Measurements from ENCODE around the gene MRTO4. TPM values are rescaled to one million over a fixed set of nuclear protein-coding genes. Genes with fewer than 3 reads are reported as not detected.
A peak's percentile ranks its signal among the peaks of the same experiment; 100 is the strongest.

Gene MRTO4
- total and polyA plus RNA-seq, 2 of the 13 experiments (the other 11 are each of a cell fraction or from before 2014, with no cell fraction given): 28.1 to 59.2 TPM

DNA sequence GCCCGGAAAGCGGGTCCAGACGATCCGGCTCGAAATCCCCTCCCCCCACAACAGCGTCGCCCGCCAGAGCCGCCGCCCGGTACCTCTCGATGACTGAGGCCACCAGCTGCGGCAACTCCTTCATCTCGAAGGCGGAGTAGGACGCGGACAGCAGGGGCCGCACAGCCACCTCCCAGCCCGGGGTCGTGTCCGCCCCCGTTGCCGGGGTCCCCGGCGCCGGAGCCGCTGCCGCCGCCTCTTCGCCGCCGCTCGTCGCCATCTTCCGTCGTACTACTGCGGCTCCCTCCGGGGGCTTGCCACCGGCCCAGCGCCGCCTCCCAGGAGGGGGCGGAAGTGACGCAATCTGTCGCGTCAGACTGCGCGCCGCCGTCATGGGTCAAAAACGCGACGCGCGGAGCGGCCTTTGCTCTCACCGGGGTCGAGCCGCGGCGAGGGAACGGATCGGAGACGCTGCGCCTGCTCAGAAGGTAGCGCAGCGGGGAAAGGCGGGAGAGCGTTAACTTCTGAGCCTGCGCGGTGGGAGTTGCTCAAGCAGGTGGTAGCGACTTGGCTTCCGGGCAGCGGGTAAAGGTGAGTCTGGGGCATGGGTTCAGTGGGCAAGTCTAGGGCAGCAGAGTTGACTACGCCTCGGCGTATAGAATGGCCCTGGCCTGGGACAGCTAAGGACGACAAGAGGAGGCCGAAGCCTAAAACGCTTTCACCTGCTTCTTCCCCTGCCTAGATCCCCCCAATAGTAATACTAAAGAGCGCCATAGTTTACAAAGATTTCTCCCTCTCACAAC lies 41.4 kb upstream of the MRTO4 start, which contains the start of gene UBR4 (continued):
- TF ChIP-seq, protein P1, sequence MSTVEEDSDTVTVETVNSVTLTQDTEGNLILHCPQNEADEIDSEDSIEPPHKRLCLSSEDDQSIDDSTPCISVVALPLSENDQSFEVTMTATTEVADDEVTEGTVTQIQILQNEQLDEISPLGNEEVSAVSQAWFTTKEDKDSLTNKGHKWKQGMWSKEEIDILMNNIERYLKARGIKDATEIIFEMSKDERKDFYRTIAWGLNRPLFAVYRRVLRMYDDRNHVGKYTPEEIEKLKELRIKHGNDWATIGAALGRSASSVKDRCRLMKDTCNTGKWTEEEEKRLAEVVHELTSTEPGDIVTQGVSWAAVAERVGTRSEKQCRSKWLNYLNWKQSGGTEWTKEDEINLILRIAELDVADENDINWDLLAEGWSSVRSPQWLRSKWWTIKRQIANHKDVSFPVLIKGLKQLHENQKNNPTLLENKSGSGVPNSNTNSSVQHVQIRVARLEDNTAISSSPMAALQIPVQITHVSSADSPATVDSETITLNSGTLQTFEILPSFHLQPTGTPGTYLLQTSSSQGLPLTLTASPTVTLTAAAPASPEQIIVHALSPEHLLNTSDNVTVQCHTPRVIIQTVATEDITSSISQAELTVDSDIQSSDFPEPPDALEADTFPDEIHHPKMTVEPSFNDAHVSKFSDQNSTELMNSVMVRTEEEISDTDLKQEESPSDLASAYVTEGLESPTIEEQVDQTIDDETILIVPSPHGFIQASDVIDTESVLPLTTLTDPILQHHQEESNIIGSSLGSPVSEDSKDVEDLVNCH (CRISPR knock-in tag; IDR thresholded peaks at IDR 0.05): no peak
- TF ChIP-seq, protein P2, sequence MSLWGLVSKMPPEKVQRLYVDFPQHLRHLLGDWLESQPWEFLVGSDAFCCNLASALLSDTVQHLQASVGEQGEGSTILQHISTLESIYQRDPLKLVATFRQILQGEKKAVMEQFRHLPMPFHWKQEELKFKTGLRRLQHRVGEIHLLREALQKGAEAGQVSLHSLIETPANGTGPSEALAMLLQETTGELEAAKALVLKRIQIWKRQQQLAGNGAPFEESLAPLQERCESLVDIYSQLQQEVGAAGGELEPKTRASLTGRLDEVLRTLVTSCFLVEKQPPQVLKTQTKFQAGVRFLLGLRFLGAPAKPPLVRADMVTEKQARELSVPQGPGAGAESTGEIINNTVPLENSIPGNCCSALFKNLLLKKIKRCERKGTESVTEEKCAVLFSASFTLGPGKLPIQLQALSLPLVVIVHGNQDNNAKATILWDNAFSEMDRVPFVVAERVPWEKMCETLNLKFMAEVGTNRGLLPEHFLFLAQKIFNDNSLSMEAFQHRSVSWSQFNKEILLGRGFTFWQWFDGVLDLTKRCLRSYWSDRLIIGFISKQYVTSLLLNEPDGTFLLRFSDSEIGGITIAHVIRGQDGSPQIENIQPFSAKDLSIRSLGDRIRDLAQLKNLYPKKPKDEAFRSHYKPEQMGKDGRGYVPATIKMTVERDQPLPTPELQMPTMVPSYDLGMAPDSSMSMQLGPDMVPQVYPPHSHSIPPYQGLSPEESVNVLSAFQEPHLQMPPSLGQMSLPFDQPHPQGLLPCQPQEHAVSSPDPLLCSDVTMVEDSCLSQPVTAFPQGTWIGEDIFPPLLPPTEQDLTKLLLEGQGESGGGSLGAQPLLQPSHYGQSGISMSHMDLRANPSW (CRISPR knock-in tag; IDR thresholded peaks at IDR 0.05; ENCODE audit: borderline replicate concordance): 0 out of 2 replicates have a peak, but pooled peaks have one; percentile 57
- TF ChIP-seq, protein P3, sequence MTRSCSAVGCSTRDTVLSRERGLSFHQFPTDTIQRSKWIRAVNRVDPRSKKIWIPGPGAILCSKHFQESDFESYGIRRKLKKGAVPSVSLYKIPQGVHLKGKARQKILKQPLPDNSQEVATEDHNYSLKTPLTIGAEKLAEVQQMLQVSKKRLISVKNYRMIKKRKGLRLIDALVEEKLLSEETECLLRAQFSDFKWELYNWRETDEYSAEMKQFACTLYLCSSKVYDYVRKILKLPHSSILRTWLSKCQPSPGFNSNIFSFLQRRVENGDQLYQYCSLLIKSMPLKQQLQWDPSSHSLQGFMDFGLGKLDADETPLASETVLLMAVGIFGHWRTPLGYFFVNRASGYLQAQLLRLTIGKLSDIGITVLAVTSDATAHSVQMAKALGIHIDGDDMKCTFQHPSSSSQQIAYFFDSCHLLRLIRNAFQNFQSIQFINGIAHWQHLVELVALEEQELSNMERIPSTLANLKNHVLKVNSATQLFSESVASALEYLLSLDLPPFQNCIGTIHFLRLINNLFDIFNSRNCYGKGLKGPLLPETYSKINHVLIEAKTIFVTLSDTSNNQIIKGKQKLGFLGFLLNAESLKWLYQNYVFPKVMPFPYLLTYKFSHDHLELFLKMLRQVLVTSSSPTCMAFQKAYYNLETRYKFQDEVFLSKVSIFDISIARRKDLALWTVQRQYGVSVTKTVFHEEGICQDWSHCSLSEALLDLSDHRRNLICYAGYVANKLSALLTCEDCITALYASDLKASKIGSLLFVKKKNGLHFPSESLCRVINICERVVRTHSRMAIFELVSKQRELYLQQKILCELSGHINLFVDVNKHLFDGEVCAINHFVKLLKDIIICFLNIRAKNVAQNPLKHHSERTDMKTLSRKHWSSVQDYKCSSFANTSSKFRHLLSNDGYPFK (CRISPR knock-in tag; IDR thresholded peaks at IDR 0.05; ENCODE audit: borderline replicate concordance): peak; percentile 90; the same call in 1 of the 2 replicates
- TF ChIP-seq ZBTB42 (CRISPR knock-in tag; IDR thresholded peaks at IDR 0.05): peak; percentile 24; the same call in 1 of the 2 replicates
- 0 out of 2 replicates have a peak, but pooled peaks have one; percentile 7 for TF ChIP-seq CHD2 (IDR thresholded peaks at IDR 0.05; ENCODE audit: low read depth, low read length)
- peak; percentile 56; the same call in 1 of the 2 replicates for TF ChIP-seq ZNF619 (CRISPR knock-in tag; IDR thresholded peaks at IDR 0.05)
- TF ChIP-seq ZNF354B (CRISPR knock-in tag; IDR thresholded peaks at IDR 0.05): no peak; the same call in 1 of the 2 replicates
- no peak for TF ChIP-seq PAX8 (CRISPR knock-in tag; IDR thresholded peaks at IDR 0.05; ENCODE audit: borderline replicate concordance)
- no peak for TF ChIP-seq IRX3 (CRISPR knock-in tag; IDR thresholded peaks at IDR 0.05; ENCODE audit: borderline replicate concordance, low read depth)
- TF ChIP-seq PHF21A (CRISPR knock-in tag; IDR thresholded peaks at IDR 0.05): peak; percentile 75; the same call in 1 of the 2 replicates
- TF ChIP-seq ZNF781 (CRISPR knock-in tag; IDR thresholded peaks at IDR 0.05; ENCODE audit: borderline replicate concordance, not compliant biosample characterization): peak; percentile 89
- peak; percentile 75; the same call in 1 of the 2 replicates for TF ChIP-seq PHF8 (CRISPR knock-in tag; IDR thresholded peaks at IDR 0.05)
- peak; percentile 52; the same call in 1 of the 2 replicates for TF ChIP-seq POLR2AphosphoS2 (IDR thresholded peaks at IDR 0.05; ENCODE audit: low read depth, low read length)
- TF ChIP-seq, protein P4, sequence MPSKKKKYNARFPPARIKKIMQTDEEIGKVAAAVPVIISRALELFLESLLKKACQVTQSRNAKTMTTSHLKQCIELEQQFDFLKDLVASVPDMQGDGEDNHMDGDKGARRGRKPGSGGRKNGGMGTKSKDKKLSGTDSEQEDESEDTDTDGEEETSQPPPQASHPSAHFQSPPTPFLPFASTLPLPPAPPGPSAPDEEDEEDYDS (CRISPR knock-in tag; IDR thresholded peaks at IDR 0.05): peak; percentile 93
- peak; percentile 88 for TF ChIP-seq ZNF788 (CRISPR knock-in tag; IDR thresholded peaks at IDR 0.05; ENCODE audit: borderline replicate concordance)
- TF ChIP-seq LCORL (IDR thresholded peaks at IDR 0.05): no peak
- TF ChIP-seq LCORL (CRISPR knock-in tag; IDR thresholded peaks at IDR 0.05): peak; percentile 77
- no peak; the same call in 1 of the 2 replicates for TF ChIP-seq SMC3 (IDR thresholded peaks at IDR 0.05; ENCODE audit: low read length)
- 0 out of 2 replicates have a peak, but pooled peaks have one; percentile 75 for TF ChIP-seq CENPT (CRISPR knock-in tag; IDR thresholded peaks at IDR 0.05; ENCODE audit: low read depth)
- TF ChIP-seq ZNF292 (CRISPR knock-in tag; IDR thresholded peaks at IDR 0.05; ENCODE audit: borderline replicate concordance, low read depth): no peak; the same call in 1 of the 2 replicates
- peak; percentile 65; the same call in 1 of the 2 replicates for TF ChIP-seq ZNF776 (CRISPR knock-in tag; IDR thresholded peaks at IDR 0.05)
